ENCODE results near the gene SLC35F3.

The SLC35F3 gene

DNA sequence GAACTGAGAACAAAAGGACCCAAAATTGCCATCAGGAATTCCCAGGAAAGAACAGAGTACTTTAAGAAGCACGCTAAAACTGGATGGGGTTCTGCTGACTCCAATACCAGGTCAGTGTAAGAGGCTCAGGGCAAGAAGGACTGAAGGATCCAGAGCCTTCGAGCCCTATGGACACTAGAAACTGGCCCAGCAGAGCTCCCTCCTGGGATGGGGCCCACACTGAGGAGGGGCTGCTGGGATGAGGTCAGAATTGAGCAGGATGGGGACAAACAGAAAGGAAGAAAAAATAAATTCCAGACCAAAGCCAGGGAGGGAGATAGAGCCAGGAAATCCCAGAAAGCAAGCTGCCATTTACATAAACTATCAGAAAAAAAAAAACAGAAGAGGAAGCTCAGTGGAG lies 246.4 kb downstream of the SLC35F3 start:
- no peak for TF ChIP-seq REST (IDR thresholded peaks at IDR 0.05; ENCODE audit: low read depth)
- TF ChIP-seq EP300 (IDR thresholded peaks at IDR 0.05; ENCODE audit: borderline replicate concordance), result no peak
- no peak for TF ChIP-seq YY1 (IDR thresholded peaks at IDR 0.05; ENCODE audit: low read depth)
- no peak for TF ChIP-seq TCF12 (IDR thresholded peaks at IDR 0.05; ENCODE audit: low read depth)
- TF ChIP-seq EGR1 (IDR thresholded peaks at IDR 0.05), result no peak
- TF ChIP-seq CREB1 (IDR thresholded peaks at IDR 0.05; ENCODE audit: low read depth), result no peak
- no peak for TF ChIP-seq NFIC (IDR thresholded peaks at IDR 0.05)
- TF ChIP-seq TAF1 (IDR thresholded peaks at IDR 0.05; ENCODE audit: low read depth), result no peak
- TF ChIP-seq, protein P1, sequence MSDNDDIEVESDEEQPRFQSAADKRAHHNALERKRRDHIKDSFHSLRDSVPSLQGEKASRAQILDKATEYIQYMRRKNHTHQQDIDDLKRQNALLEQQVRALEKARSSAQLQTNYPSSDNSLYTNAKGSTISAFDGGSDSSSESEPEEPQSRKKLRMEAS (IDR thresholded peaks at IDR 0.05), result no peak
- no peak for TF ChIP-seq RAD21 (IDR thresholded peaks at IDR 0.05; ENCODE audit: low read depth)

DNA sequence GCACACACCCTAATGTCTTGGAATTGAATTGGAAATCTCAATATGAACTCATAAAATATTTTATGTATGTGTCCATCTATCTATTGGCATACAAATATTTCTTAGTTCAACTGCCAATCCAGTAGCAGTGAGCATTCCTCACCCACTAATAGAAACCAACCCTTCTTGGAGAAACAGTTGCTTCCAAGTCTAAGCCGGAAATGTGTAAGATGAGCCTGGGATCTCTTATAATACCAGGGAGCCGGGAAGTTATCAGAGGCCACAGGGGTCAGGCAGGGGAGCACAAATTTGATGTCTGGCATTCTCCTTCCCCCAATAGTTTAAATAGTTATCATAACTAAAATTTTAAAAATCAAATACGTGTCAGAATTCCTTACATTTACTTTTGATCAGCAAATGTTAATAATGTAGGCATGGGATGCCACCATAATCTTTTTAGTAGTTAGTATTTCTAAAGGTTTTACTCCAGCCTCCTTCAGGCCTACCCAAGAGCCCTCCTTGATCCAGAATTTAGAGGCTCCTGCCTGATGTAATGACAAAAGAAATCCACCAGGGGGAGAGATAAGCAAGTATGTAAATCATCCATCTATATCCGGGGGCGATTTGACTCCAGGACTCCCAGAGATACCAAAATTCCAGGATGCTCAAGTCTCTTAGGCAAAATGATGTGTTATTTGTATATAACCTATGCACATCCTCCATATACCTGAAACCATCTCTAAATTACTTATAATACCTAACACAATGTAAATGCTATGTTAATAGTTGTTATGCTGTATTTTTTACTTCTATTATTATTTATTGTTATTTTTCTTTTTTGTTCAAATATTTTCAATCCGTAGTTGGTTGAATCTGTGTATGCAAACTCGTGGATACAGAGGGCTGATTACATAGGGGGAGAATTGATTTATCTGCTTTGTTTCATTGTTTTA lies 250.1 kb downstream of the SLC35F3 start:
- TF ChIP-seq CREB1 (IDR thresholded peaks at IDR 0.05; ENCODE audit: low read depth) (no peak), FOXM1 (IDR thresholded peaks at IDR 0.05; ENCODE audit: borderline replicate concordance, low read depth) (no peak), RAD21 (IDR thresholded peaks at IDR 0.05; ENCODE audit: low read depth) (peak; percentile 52)

DNA sequence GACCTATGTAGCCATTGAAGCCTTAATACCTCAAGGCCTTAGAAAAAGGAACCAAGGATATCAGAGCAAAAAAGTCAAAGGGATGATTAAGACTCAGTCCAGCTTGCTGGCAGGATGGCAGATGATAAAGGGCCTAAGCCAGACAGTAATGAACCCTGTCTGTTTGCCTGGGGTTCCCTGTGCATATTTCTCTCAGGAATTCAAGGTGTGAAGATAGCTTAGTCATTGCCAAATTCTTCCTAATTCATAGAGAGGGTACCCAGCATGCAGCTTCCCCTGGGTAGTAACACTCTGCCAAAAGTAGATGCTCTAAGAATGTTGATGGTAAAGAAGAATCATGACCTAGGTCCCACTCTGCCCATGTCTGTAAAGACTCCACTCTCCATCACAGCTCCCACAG lies 258.2 kb downstream of the SLC35F3 start:
- no peak for TF ChIP-seq REST (IDR thresholded peaks at IDR 0.05; ENCODE audit: low read depth)
- no peak for TF ChIP-seq CEBPB (IDR thresholded peaks at IDR 0.05)
- TF ChIP-seq, protein P2, sequence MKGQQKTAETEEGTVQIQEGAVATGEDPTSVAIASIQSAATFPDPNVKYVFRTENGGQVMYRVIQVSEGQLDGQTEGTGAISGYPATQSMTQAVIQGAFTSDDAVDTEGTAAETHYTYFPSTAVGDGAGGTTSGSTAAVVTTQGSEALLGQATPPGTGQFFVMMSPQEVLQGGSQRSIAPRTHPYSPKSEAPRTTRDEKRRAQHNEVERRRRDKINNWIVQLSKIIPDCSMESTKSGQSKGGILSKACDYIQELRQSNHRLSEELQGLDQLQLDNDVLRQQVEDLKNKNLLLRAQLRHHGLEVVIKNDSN (IDR thresholded peaks at IDR 0.05), result no peak

DNA sequence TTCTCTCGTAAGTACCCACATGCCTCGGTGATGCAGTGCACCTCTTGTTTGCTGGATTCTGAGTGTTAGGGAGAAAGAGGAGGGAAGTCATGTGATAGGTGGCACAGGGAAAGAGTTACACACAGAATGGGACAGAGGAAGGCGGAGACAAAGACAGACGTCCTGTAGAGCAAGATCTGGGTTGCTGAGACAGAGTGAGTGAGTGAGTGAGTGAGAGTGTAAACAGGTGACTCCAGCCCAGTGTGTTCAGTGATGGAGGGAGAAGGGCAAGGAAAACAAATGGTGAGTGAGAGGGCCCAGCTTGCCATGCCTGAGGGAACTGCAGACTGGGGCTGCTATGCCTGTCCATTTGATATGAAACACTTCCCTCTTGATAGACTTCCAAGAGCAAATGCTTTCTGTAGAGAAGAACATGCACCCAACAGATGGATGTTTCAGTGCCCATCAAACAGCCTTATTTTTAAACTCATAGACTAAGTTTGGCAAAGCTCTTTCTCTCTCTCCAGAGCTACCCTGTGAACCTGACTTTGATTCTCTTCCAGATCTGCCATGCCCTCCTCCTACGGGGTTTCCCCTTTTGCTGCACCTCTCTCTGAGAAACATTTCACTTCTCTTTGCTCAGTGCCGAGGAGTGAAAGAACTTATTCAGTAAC lies 258.9 kb downstream of the SLC35F3 start:
- TF ChIP-seq EGR1 (IDR thresholded peaks at IDR 0.05) (no peak), TEAD4 (IDR thresholded peaks at IDR 0.05) (no peak), EP300 (IDR thresholded peaks at IDR 0.05; ENCODE audit: borderline replicate concordance) (no peak), CEBPB (IDR thresholded peaks at IDR 0.05) (no peak), FOXM1 (IDR thresholded peaks at IDR 0.05; ENCODE audit: borderline replicate concordance, low read depth) (no peak), RAD21 (IDR thresholded peaks at IDR 0.05; ENCODE audit: low read depth) (no peak), CREB1 (IDR thresholded peaks at IDR 0.05; ENCODE audit: low read depth) (no peak), TCF12 (IDR thresholded peaks at IDR 0.05; ENCODE audit: low read depth) (no peak)
- TF ChIP-seq, protein P1 (IDR thresholded peaks at IDR 0.05), result no peak

GRCh38 chr1:234164098-234164709 lies 259.7 kb downstream of the SLC35F3 start:
- TF ChIP-seq, protein P1 (IDR thresholded peaks at IDR 0.05), result no peak
- no peak for TF ChIP-seq CEBPB (IDR thresholded peaks at IDR 0.05)
- TF ChIP-seq TEAD4 (IDR thresholded peaks at IDR 0.05), result no peak
- TF ChIP-seq, protein P2 (IDR thresholded peaks at IDR 0.05), result no peak
- TF ChIP-seq EGR1 (IDR thresholded peaks at IDR 0.05), result no peak
- no peak for TF ChIP-seq EP300 (IDR thresholded peaks at IDR 0.05; ENCODE audit: borderline replicate concordance)

Measured in Ishikawa (cell line).